HepG2 (cell line): ENCODE results near the gene TCERG1. TPM values are rescaled to one million over a fixed set of nuclear protein-coding genes. Genes with fewer than 3 reads are reported as not detected.

ENCODE experiments used
- ATAC-seq: fragments of 200-7000 bp; cut with Tn5 transposase; 3 replicates; pipeline ENCODE4 v1.9.1; 2020; ENCODE audit warnings: mild to moderate bottlenecking, moderate library complexity
- BruUV-seq: library from RNA; stranded (reverse); fragments of 400-500 nt; replicated peaks from 2 replicates; lab custom pipeline; 2021; lab: Mats Ljungman, UMichigan
- CTCF ChIA-PET: fragments of 300-600 bp; formaldehyde crosslinking; extraction: SDS; loops from one replicate; lab custom pipeline; 2021; ENCODE audit warnings: low total read pairs, inconsistent platforms, low intra/inter-chr PET ratio; lab: Yijun Ruan, JAX
- POLR2A ChIA-PET: fragments of 350-600 bp; sonication (Branson Sonifier 250); formaldehyde crosslinking; loops from one replicate; lab custom pipeline; 2020; ENCODE audit warnings: antibody characterized with exemption, inconsistent platforms; lab: Yijun Ruan, JAX
- DNase-seq: peaks from one replicate; pipeline ENCODE4 v3.0.0-alpha.2; 2015; ENCODE audit warnings: low spot score
- FAIRE-seq: peaks from 3 replicates; lab custom pipeline; 2011; peaks lifted over from hg19 to GRCh38; lab: Jason Lieb, UNC
- H2AFZ ChIP-seq: one replicate; pipeline ENCODE4 v1.6.1; 2011; ENCODE audit warnings: low read length, inconsistent platforms
- H3K27ac ChIP-seq: fragments of 300-600 bp; 3 replicates; pipeline ENCODE4 v1.8.0; 2011; ENCODE audit warnings: mixed run types, mild to moderate bottlenecking, mixed read lengths, low read length, inconsistent platforms; ENCODE audit not compliant: insufficient read depth; ENCODE audit errors: extremely low read length
- H3K27me3 ChIP-seq, 2 experiments: fragments of 200-600 bp in 1 of 2; 2 replicates in 1 of 2; 3 replicates in 1 of 2; pipeline versions ENCODE4 v1.6.0 to v1.8.0; 2011; ENCODE audit warnings: low read length in 2 of 2, mild to moderate bottlenecking in 2 of 2, moderate library complexity in 2 of 2, inconsistent platforms in 1 of 2; ENCODE audit not compliant: insufficient read depth in 2 of 2, control insufficient read depth in 1 of 2
- H3K36me3 ChIP-seq, 2 experiments: fragments of 200-600 bp in 1 of 2; replicated peaks in 1 of 2; 2 replicates in 1 of 2; 3 replicates in 1 of 2; pipeline versions ENCODE4 v1.5.1 to v1.8.0; 2011; ENCODE audit warnings: low read length in 2 of 2, inconsistent platforms in 1 of 2; ENCODE audit not compliant: insufficient read depth in 2 of 2, control insufficient read depth in 1 of 2
- H3K4me1 ChIP-seq: 2 replicates; pipeline ENCODE4 v1.5.1; 2012; ENCODE audit warnings: low read length, inconsistent platforms; ENCODE audit not compliant: insufficient read depth
- H3K4me2 ChIP-seq: 2 replicates; pipeline ENCODE4 v1.6.0; 2011; ENCODE audit warnings: low read depth, low read length, inconsistent platforms
- H3K4me3 ChIP-seq, 3 experiments: fragments of 200-600 bp in 1 of 3; sonication (generic), shearing (Covaris generic) in 1 of 3; replicated peaks in 1 of 3; 2 replicates each; pipeline ENCODE4 v1.5.1; 2011 to 2016; ENCODE audit warnings: low read length in 3 of 3, inconsistent platforms in 2 of 3, low read depth in 2 of 3, mild to moderate bottlenecking in 2 of 3, control low read depth in 1 of 3, mixed read lengths in 1 of 3; ENCODE audit not compliant: insufficient read depth in 1 of 3
- H3K79me2 ChIP-seq: one replicate; pipeline ENCODE4 v1.6.1; 2011; ENCODE audit warnings: low read length, inconsistent platforms; ENCODE audit not compliant: insufficient read depth
- H3K9ac ChIP-seq: 2 replicates; pipeline ENCODE4 v1.6.0; 2011; ENCODE audit warnings: mild to moderate bottlenecking, low read depth, low read length, inconsistent platforms; ENCODE audit not compliant: insufficient read depth
- H3K9me3 ChIP-seq: 2 replicates; pipeline ENCODE4 v1.5.1; 2012; ENCODE audit warnings: mild to moderate bottlenecking, low read length
- H4K20me1 ChIP-seq: 2 replicates; pipeline ENCODE4 v1.6.0; 2011; ENCODE audit warnings: inconsistent platforms, mild to moderate bottlenecking, low read length, moderate library complexity; ENCODE audit not compliant: insufficient read depth
- PLRG1 ChIP-seq: fragments of 450-650 bp; conservative IDR thresholded peaks from 2 replicates; pipeline ENCODE4 v1.6.1; 2016
- POLR2AphosphoS2 ChIP-seq: IDR thresholded peaks from 2 replicates; pipeline ENCODE4 v1.6.1; 2011; ENCODE audit warnings: low read depth, low read length, improper control_type of control experiment
- ZFP1 ChIP-seq: IDR thresholded peaks from 2 replicates; pipeline ENCODE4 v1.6.1; 2016
- ZNF329 ChIP-seq: sonication (generic); formaldehyde crosslinking; IDR thresholded peaks from 2 replicates; pipeline ENCODE4 v1.9.0; 2021; ENCODE audit warnings: low read depth, mild to moderate bottlenecking, missing genetic modification reagents
- WGBS: methylation state at CpG from one replicate; pipeline ENCODE4 v1.1.6; 2017; ENCODE audit warnings: low lambda C conversion rate; 5-methylcytosine and 5-hydroxymethylcytosine counted together
- in situ Hi-C: cut with HindIII; loops from 2 replicates; pipeline ENCODE4 v1.10.0; 2017; ENCODE audit warnings: low pct_unique_long_range_greater_than_20kb; ENCODE audit not compliant: extremely low pct_ligation_motif_present
- intact Hi-C: fragments of 100-400 bp; cut with micrococcal nuclease; formaldehyde crosslinking; loops from one replicate; pipeline ENCODE4 v1.10.0; 2022; ENCODE audit not compliant: unreplicated experiment
- polyA plus RNA-seq, 8 experiments: library from polyadenylated mRNA; depleted of rRNA in 3 of 8; stranded (reverse) in 7 of 8; unstranded in 1 of 8; fragments of >200 nt; fragmentation: Illumina TruSeq in 4 of 8; extraction: Trizol in 4 of 8; gene quantifications; 2 replicates each; pipeline versions ENCODE4 v1.2.1 to v1.2.3, GENCODE V29; 2011 to 2016; ENCODE audit warnings: low read depth in 4 of 8, missing spikeins in 1 of 8, mixed read lengths in 1 of 8; ENCODE audit not compliant: insufficient read depth in 1 of 8
- total RNA-seq, 5 experiments: library from RNA; depleted of rRNA; stranded (reverse); fragments of >200 nt; fragmentation: Illumina TruSeq; extraction: Trizol; gene quantifications; 2 replicates each; pipeline ENCODE4 v1.2.3, GENCODE V29; 2016; ENCODE audit warnings: low read depth in 1 of 5
- TF ChIP-seq, protein P1 (sequence below): sonication (generic); formaldehyde crosslinking; IDR thresholded peaks from 2 replicates; pipeline ENCODE4 v1.4.0; 2020; ENCODE audit warnings: missing genetic modification reagents, mild to moderate bottlenecking, borderline replicate concordance
- TF ChIP-seq, protein P2 (sequence below): sonication (generic); formaldehyde crosslinking; IDR thresholded peaks from 2 replicates; pipeline ENCODE4 v1.5.0; 2020; ENCODE audit warnings: mild to moderate bottlenecking, missing genetic modification reagents

Gene TCERG1
- total and polyA plus RNA-seq, 2 of the 13 experiments (the other 11 are each of a cell fraction or from before 2014, with no cell fraction given), result 71.7 to 86.6 TPM

DNA sequence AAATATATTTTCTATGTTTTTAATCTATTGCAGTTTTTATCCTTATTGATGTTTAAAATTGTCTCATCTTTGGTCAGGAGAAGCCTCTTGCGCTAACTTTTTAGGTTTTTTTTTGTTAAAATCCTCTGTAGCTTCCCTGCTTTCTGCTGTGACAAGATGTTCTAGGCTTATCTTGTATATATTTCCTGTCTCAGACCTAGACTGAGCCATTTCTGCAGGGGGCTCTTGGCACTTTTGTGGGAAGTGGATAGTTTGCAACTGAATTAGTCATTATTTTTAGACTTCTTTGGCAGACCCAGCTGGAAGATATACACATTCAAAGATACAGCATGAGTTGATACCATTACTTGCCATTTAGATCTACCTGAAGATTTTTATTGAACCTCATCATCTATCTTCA lies 28.8 kb downstream of the TCERG1 start:
- WGBS, result 97% methylated on average over 1 of the region's 1 CpG
- intact Hi-C loops, result no loop called here
- ChIA-PET CTCF (no interaction called here), POLR2A (no interaction called here)
- Histone ChIP-seq H4K20me1 (no peaks in the 10 kb centered on the region), H3K4me2 (no peak overlapping the region), H3K4me1 (no peaks in the 10 kb centered on the region), H3K4me3 (no peak overlapping the region), H3K36me3 (peaks cover 21 to 76% of the 10 kb centered on the region in 2 experiments), H3K27ac (no peak overlapping the region), H2AFZ (no peak overlapping the region), H3K79me2 (peaks cover 2% of the 10 kb centered on the region), H3K27me3 (no peaks in the 10 kb centered on the region), H3K9ac (no peak overlapping the region), H3K9me3 (no peaks in the 10 kb centered on the region)
- DNase-seq (no peak), FAIRE-seq (no peak), ATAC-seq (no peak)
- TF ChIP-seq ZFP1 (CRISPR knock-in tag) (no peak), ZNF329 (CRISPR knock-in tag) (no peak), PLRG1 (no peak), POLR2AphosphoS2 (0 out of 2 replicates have a peak, but pooled peaks have one; percentile 7)
- TF ChIP-seq, protein P1, sequence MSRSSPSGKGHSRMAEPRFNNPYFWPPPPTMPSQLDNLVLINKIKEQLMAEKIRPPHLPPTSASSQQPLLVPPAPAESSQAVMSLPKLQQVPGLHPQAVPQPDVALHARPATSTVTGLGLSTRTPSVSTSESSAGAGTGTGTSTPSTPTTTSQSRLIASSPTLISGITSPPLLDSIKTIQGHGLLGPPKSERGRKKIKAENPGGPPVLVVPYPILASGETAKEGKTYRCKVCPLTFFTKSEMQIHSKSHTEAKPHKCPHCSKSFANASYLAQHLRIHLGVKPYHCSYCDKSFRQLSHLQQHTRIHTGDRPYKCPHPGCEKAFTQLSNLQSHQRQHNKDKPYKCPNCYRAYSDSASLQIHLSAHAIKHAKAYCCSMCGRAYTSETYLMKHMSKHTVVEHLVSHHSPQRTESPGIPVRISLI (CRISPR knock-in tag), result no peak
- TF ChIP-seq, protein P2, sequence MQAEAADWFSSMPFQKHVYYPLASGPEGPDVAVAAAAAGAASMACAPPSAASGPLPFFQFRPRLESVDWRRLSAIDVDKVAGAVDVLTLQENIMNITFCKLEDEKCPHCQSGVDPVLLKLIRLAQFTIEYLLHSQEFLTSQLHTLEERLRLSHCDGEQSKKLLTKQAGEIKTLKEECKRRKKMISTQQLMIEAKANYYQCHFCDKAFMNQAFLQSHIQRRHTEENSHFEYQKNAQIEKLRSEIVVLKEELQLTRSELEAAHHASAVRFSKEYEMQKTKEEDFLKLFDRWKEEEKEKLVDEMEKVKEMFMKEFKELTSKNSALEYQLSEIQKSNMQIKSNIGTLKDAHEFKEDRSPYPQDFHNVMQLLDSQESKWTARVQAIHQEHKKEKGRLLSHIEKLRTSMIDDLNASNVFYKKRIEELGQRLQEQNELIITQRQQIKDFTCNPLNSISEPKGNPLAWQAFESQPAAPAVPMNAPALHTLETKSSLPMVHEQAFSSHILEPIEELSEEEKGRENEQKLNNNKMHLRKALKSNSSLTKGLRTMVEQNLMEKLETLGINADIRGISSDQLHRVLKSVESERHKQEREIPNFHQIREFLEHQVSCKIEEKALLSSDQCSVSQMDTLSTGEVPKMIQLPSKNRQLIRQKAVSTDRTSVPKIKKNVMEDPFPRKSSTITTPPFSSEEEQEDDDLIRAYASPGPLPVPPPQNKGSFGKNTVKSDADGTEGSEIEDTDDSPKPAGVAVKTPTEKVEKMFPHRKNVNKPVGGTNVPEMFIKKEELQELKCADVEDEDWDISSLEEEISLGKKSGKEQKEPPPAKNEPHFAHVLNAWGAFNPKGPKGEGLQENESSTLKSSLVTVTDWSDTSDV (CRISPR knock-in tag), result no peak
- no TSS peak for BruUV-seq
- in situ Hi-C loops, result no loop called here
